AG08395 (cell line): ENCODE measurements around the gene SRPRA.
"Not testable (repeated sequence)": the region's sequence is repeated elsewhere in the genome, so short reads cannot be mapped to it uniquely, and the experiment has no call there.

Source experiments
- DNase-seq: peaks from one replicate; pipeline ENCODE4 v3.0.0; 2012; ENCODE audit warnings: mixed read lengths, low spot score

SRPRA gene, protein sequence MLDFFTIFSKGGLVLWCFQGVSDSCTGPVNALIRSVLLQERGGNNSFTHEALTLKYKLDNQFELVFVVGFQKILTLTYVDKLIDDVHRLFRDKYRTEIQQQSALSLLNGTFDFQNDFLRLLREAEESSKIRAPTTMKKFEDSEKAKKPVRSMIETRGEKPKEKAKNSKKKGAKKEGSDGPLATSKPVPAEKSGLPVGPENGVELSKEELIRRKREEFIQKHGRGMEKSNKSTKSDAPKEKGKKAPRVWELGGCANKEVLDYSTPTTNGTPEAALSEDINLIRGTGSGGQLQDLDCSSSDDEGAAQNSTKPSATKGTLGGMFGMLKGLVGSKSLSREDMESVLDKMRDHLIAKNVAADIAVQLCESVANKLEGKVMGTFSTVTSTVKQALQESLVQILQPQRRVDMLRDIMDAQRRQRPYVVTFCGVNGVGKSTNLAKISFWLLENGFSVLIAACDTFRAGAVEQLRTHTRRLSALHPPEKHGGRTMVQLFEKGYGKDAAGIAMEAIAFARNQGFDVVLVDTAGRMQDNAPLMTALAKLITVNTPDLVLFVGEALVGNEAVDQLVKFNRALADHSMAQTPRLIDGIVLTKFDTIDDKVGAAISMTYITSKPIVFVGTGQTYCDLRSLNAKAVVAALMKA

GRCh38 chr11:126268708-126269579 is at the start of gene SRPRA, which contains the start of gene FOXRED1:
TSS of gene SRPRA (minus strand) at chr11:126268895. CDS start at chr11:126268804, 91 bp downstream.
TSS of gene FOXRED1 (plus strand) at chr11:126269154. CDS start at chr11:126269207, 53 bp downstream.
- DNase-seq, result peak; percentile 100

- peak; percentile 75 for DNase-seq
Observed at GRCh38 chr11:126317756-126318573, 49.3 kb upstream of the SRPRA start.

GRCh38 chr11:126317432-126317755 is 48.7 kb upstream of the SRPRA start:
- DNase-seq, result no peak

GRCh38 chr11:126313826-126314225 is 45.1 kb upstream of the SRPRA start:
- DNase-seq, result no peak

DNA sequence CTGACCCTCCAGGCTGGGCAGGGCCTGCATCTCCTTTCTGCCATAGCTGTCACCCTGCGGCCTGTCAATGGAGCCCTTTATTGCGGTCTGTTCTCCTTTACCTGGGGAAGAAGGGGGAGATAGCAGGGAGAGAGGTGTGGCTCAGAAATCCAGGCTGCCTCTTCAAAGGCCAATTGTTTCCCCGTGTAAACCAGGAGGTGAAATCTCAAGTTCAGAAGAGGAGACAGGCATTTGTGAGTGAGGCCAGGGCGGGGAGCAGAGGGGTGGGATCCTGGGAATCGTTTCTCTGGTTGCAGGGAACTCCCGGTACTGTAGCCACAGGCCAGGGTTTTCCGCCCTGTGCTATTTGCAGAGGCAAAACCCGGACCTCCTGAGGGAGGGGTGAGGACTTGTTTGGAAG is 44.3 kb upstream of the SRPRA start:
- DNase-seq, result no peak

GRCh38 chr11:126311401-126312291 is 43.0 kb upstream of the SRPRA start:
- DNase-seq, result no peak

DNA sequence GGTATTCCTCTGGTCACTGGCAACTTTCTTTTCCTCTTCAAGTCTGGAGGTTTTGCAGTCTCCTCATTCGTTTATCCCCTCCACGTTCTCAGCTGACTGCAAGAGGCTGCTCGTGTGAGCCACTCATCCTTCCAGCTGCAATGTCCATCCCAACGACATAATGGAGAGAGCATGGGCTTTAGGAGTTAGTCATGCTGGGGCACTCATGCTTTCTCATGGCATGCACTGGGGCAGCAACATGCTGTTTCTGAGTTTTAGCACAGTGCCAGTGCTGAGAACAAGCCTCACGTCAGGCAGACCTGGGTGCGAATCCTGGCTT is 42.3 kb upstream of the SRPRA start:
- DNase-seq, result peak; percentile 39

- DNase-seq, result peak; percentile 83
Observed at GRCh38 chr11:126310200-126310991, 41.7 kb upstream of the SRPRA start.

GRCh38 chr11:126308771-126309170 is 40.1 kb upstream of the SRPRA start:
- not testable (repeated sequence) for DNase-seq

DNA sequence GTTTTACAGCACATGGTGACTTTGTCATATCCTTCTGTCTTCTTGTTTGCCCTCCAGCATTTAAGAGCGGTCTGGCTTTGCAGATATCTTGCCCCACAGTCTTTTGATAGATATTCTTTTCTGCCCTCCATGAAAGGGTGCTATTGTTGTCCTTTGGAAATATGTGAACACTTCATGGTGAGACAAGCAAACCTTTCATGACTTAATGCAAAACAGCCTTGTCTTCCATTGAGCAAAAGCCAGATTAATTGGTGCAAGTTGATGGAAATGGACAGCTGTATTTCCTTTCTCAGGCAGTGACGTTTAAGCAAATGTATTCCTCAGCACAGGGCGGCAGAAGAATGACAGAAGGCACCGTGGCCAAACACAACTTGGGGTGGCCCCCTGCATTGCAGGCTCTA is 39.6 kb upstream of the SRPRA start:
- DNase-seq, result no peak

- DNase-seq, result peak; percentile 31
Observed at GRCh38 chr11:126307706-126308105, 39.0 kb upstream of the SRPRA start.

DNA sequence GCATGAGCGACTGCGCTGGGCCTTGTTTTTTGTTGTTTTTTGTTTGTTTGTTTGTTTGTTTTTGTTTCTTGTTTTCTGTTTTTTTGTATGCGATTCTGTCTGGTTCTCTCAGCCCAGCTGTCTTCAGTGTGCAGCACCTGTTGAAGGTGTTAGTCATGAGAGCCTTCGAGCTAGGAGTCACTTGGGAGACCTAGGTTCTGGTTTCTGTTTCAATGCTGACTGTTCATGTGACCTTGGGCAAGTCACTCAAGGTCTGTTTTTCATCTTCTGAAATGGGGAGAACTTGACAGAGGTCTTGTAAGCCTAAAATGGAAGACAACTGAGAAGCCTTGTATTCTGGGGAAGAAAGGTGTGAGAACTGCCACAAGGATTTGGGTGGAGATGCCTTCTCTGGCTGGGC is 37.0 kb upstream of the SRPRA start:
- no peak for DNase-seq

DNA sequence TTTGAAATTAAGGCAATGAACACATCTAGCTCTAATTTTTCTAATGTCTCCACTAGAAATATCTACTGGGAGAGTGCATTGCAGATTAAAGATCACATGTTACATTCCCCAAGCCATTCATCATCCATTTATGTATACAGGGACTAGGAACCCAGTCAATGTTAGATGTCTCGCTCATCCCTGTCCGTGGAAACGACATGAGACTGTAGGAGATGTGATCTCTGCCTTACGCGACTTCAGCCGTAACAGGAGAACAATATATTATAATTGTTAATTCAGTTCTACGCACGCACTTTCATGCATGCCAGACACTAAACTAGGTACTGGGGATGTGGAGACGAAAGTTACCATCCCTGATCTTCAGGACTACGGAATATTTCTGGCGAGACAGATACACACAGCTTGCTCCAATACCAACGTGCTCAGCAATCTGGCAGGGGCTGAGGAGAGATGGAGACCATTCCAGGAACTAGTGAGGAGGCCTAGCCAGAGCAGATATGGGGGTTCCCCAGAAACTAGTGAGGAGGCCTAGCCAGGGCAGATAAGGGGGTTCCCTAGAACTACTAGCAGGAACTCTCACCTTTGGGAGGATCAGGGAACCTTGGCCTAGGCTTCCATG is 35.9 kb upstream of the SRPRA start:
- no peak for DNase-seq

DNA sequence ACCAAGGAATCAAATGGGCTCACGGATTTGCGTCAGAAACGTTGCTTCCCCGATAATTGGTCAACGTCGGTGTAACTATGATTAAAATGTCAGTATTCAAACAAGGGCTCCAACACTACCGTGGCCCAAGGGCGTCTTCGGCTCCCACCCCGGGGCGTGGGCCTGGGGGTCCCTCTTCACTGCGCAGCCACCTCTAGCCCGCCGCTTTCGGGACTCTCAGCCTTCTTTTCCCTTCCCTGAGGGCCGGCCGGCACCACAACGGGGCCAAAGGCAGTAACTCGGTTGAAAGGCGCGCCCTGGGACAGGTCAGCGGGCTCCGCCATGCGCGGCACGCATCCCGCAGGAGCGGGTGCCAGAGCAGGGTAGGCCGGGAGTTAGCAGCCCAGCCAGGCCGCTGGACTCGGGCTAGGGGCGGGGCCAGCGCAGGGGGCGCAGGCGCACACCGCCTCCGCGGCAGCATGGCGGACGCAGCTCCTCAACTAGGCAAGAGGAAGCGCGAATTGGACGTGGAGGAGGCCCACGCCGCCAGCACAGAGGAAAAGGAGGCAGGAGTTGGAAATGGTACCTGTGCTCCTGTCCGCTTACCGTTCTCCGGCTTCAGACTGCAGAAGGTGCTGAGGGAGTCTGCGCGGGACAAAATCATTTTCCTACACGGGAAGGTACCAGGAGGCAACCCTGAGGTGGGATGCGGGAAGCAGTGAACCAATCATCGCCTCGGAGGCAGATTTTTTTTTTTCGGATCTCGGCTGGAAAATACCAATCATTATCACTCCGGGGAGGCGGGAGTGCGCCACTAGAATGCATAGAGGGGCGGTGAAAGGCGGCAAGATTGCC is 35.1 kb upstream of the SRPRA start, which contains the start of gene DCPS:
DCPS (plus strand) TSS at position 438 of the 834 bp plus-strand sequence; CDS start at position 459, 21 bp downstream.
- DNase-seq, result peak; percentile 99

- no peak for DNase-seq
Observed at GRCh38 chr11:126297004-126297403, 28.3 kb upstream of the SRPRA start.

DNA sequence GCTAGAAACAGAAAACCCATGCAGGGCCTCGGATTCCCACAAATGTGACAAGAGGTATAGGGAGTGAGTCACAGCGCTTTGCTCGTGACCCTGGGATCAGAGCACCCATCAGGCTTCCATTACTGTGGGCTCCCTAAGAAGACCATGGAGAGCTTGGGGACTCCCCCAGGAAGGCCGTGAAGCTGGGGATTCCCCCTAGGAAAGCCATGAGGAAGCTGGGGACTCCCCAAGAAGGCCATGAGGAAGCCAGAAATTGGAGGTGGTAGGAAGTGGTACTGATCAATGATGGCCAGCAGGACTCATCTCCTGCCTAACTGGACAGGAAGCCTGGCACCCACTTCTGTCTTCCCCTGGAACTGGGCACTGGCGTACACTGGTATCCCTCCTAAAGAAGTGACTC is 25.0 kb upstream of the SRPRA start:
- DNase-seq, result no peak

DNA sequence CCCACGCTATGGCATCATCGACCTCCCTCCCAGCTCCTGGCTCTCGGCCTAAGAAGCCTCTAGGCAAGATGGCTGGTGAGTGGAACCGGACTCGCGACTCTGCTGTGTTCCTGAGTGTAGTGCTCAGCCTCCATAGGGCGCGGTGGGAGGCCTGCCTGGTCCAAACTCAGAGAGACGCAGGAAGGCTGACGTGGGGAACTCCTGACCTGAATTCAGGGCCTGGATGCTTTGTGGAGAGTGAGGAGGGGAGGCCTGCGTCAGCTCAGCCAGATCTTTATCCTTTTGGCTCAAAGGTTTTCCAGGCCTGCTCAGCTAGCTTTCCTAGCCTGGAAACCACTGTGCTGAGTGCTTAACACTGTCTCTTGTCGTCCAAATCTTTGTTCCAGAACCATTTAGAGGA is 22.2 kb upstream of the SRPRA start:
- no peak for DNase-seq

GRCh38 chr11:126288237-126288636 is 19.5 kb upstream of the SRPRA start:
- no peak for DNase-seq
